Natural killer cell (primary cell): ENCODE results near the gene TMEM41B. TPM values are rescaled to one million over a fixed set of nuclear protein-coding genes. Genes with fewer than 3 reads are reported as not detected.
A peak's percentile ranks its signal among the peaks of the same experiment; 100 is the strongest.
"Not testable (repeated sequence)": the region's sequence is repeated elsewhere in the genome, so short reads cannot be mapped to it uniquely, and the experiment has no call there.

Source experiments
- ATAC-seq, 3 donors: fragments of 150-1000 bp in 2 of 3; fragments of 200-7000 bp in 1 of 3; cut with Tn5 transposase; 1 replicate in 1 of 3; 2 replicates in 2 of 3; pipeline ENCODE4 v1.10.0; 2021; ENCODE audit warnings: mild to moderate bottlenecking in 2 of 3, moderate library complexity in 2 of 3
- DNase-seq, 2 donors: peaks; one replicate each; pipeline versions ENCODE4 v3.0.0 to v3.0.0-alpha.2; 2013 to 2021; ENCODE audit warnings: mixed read lengths in 1 of 2
- H3K27ac ChIP-seq: one replicate; pipeline ENCODE4 v1.5.1; 2013; ENCODE audit warnings: mild to moderate bottlenecking, low read length
- H3K27me3 ChIP-seq: one replicate; pipeline ENCODE4 v1.6.1; 2013; ENCODE audit warnings: low read length; ENCODE audit not compliant: control insufficient read depth, insufficient read depth
- H3K36me3 ChIP-seq: one replicate; pipeline ENCODE4 v1.6.1; 2013; ENCODE audit warnings: low read length; ENCODE audit not compliant: control insufficient read depth, insufficient read depth
- H3K4me1 ChIP-seq: one replicate; pipeline ENCODE4 v1.6.1; 2013; ENCODE audit warnings: low read length; ENCODE audit not compliant: control insufficient read depth, insufficient read depth
- H3K4me3 ChIP-seq: one replicate; pipeline ENCODE4 v1.5.1; 2013; ENCODE audit warnings: low read length
- H3K9me3 ChIP-seq: one replicate; pipeline ENCODE4 v1.6.1; 2013; ENCODE audit warnings: low read length; ENCODE audit not compliant: control insufficient read depth, insufficient read depth
- H3K27ac Mint-ChIP-seq, 2 donors: one replicate each; pipeline ENCODE4 v1.8.0; 2022; ENCODE audit warnings: mild to moderate bottlenecking in 2 of 2, mixed read lengths in 2 of 2, moderate library complexity in 1 of 2
- H3K27me3 Mint-ChIP-seq, 2 donors: one replicate each; pipeline ENCODE4 v1.8.0; 2022; ENCODE audit warnings: low read depth in 2 of 2, mixed read lengths in 2 of 2
- H3K36me3 Mint-ChIP-seq: one replicate; pipeline ENCODE4 v1.8.0; 2022; ENCODE audit warnings: mixed read lengths
- H3K4me1 Mint-ChIP-seq, 2 donors: one replicate each; pipeline ENCODE4 v1.8.0; 2022; ENCODE audit warnings: mixed read lengths in 2 of 2
- H3K4me3 Mint-ChIP-seq: one replicate; pipeline ENCODE4 v1.8.0; 2022; ENCODE audit warnings: mild to moderate bottlenecking, moderate library complexity, mixed read lengths
- H3K9me3 Mint-ChIP-seq, 2 donors: one replicate each; pipeline ENCODE4 v1.8.0; 2022; ENCODE audit warnings: mixed read lengths in 2 of 2
- CTCF ChIP-seq: fragments of 200-600 bp; IDR thresholded peaks from one replicate; pipeline ENCODE4 v1.8.0; 2022; ENCODE audit warnings: antibody characterized with exemption
- WGBS: methylation state at CpG from one replicate; pipeline ENCODE4 v1.1.7; 2013; ENCODE audit warnings: missing lambda C conversion rate; ENCODE audit not compliant: insufficient coverage; 5-methylcytosine and 5-hydroxymethylcytosine counted together
- intact Hi-C: fragments of 100-400 bp; cut with micrococcal nuclease; formaldehyde crosslinking; loops from one replicate; pipeline ENCODE4 v1.14.2; 2022
- total RNA-seq, 4 donors: library from RNA; stranded (reverse); fragments of 120-200 nt in 1 of 4; gene quantifications; one replicate each; pipeline versions ENCODE4 v1.2.3 to v1.2.4, GENCODE V29; 2013 to 2022

The TMEM41B gene
- total RNA-seq, 3 donors from 2014 or later (not counting 1 experiment from before 2014, with no cell fraction given): 28.1 to 37.0 (median 34.0) TPM

- Mint-ChIP-seq H3K36me3 (no peaks in the 10 kb centered on the region), H3K27me3 (peaks cover 0 to 5% of the 10 kb centered on the region in 2 donors), H3K4me3 (peak within 1 kb of the TSS; percentile 94), H3K9me3 (no peaks in the 10 kb centered on the region), H3K4me1 (peaks cover 17 to 27% of the 10 kb centered on the region in 2 donors), H3K27ac (peak within 1 kb of the TSS; percentile 93 to 94)
- no peak for TF ChIP-seq CTCF
- Histone ChIP-seq H3K9me3 (no peaks in the 10 kb centered on the region), H3K4me3 (peak within 1 kb of the TSS; percentile 85), H3K27ac (peak within 1 kb of the TSS; percentile 73), H3K27me3 (no peaks in the 10 kb centered on the region), H3K4me1 (peaks cover 23% of the 10 kb centered on the region), H3K36me3 (no peaks in the 10 kb centered on the region)
- peak; percentile 55 to 76 (median 65) for ATAC-seq
- WGBS: 11% methylated on average over 62 of the region's 63 CpGs
- peak; percentile 48 to 70 for DNase-seq
- intact Hi-C loops: no loop called here
These were observed 48.9 kb downstream of the TMEM41B start, which contains the start of gene DENND5A for GRCh38 chr11:9265211-9266131. TSS of gene DENND5A (minus strand) at chr11:9265350. CDS start at chr11:9265069, 281 bp downstream.

- intact Hi-C loops: loop anchor here (1.0 kb wide), 3 partner anchors 50 to 196 kb away; partner anchors contain the start of gene TMEM41B
- no peaks in the 10 kb centered on the region for H3K36me3 ChIP-seq
- Mint-ChIP-seq H3K4me3 (peak overlapping the region; percentile 94), H3K36me3 (no peaks in the 10 kb centered on the region), H3K27me3 (peaks cover 0 to under 1% of the 10 kb centered on the region in 2 donors), H3K27ac (peak overlapping the region; percentile 93 to 94), H3K4me1 (peaks cover 22 to 33% of the 10 kb centered on the region in 2 donors), H3K9me3 (no peaks in the 10 kb centered on the region)
- DNase-seq: peak; percentile 30 to 49
- WGBS: under 1% methylated on average over 76 of the region's 76 CpGs
- H3K9me3 ChIP-seq: no peaks in the 10 kb centered on the region
- TF ChIP-seq CTCF: no peak
- peak overlapping the region; percentile 85 for H3K4me3 ChIP-seq
- ATAC-seq: peak; percentile 16 to 57 (median 27)
- peaks cover 23% of the 10 kb centered on the region for H3K4me1 ChIP-seq
- H3K27ac ChIP-seq: peak overlapping the region; percentile 73
- no peaks in the 10 kb centered on the region for H3K27me3 ChIP-seq
These were observed 49.8 kb downstream of the TMEM41B start for GRCh38 chr11:9264316-9265210.

- intact Hi-C loops: loop anchor here (1.0 kb wide), 3 partner anchors 50 to 196 kb away; partner anchors contain the start of gene TMEM41B
- peak; percentile 76 to 85 (median 77) for ATAC-seq
- Histone ChIP-seq H3K27me3 (no peaks in the 10 kb centered on the region), H3K27ac (peak overlapping the region; percentile 73), H3K4me1 (peaks cover 23% of the 10 kb centered on the region), H3K9me3 (no peaks in the 10 kb centered on the region), H3K36me3 (no peaks in the 10 kb centered on the region), H3K4me3 (peak overlapping the region; percentile 85)
- no peaks in the 10 kb centered on the region for H3K36me3 Mint-ChIP-seq
- peak overlapping the region; percentile 93 to 94 for H3K27ac Mint-ChIP-seq
- H3K9me3 Mint-ChIP-seq: no peaks in the 10 kb centered on the region
- peak overlapping the region; percentile 94 for H3K4me3 Mint-ChIP-seq
- 0% methylated on average over 8 of the region's 9 CpGs for WGBS
- no peaks in the 10 kb centered on the region for H3K27me3 Mint-ChIP-seq
- H3K4me1 Mint-ChIP-seq: peaks cover 22 to 33% of the 10 kb centered on the region in 2 donors
- TF ChIP-seq CTCF: no peak
- DNase-seq: peak; percentile 37 to 67
These were observed 50.5 kb downstream of the TMEM41B start for GRCh38 chr11:9263840-9264315.

- intact Hi-C loops, H3K9me3 Mint-ChIP-seq, H3K27me3 Mint-ChIP-seq, H3K36me3 Mint-ChIP-seq, H3K9me3 ChIP-seq, H3K27me3 ChIP-seq, ATAC-seq, H3K4me3 Mint-ChIP-seq, H3K4me3 ChIP-seq, H3K27ac Mint-ChIP-seq, H3K36me3 ChIP-seq, H3K27ac ChIP-seq: not testable (repeated sequence)
- 50% methylated on average over 2 of the region's 2 CpGs for WGBS
- H3K4me1 ChIP-seq: peaks cover 22% of the 10 kb centered on the region
- peaks cover 18 to 30% of the 10 kb centered on the region in 2 donors for H3K4me1 Mint-ChIP-seq
- DNase-seq: peak in 1 of 2 donors; percentile 22
These were observed 53.6 kb downstream of the TMEM41B start for GRCh38 chr11:9260838-9261146.
